ENCODE measurements around the gene MED27. TPM values are rescaled to one million over a fixed set of nuclear protein-coding genes. Genes with fewer than 3 reads are reported as not detected.

The MED27 gene
- total and polyA plus RNA-seq, 2 of the 13 experiments (the other 11 are each of a cell fraction or from before 2014, with no cell fraction given): 16.9 to 19.0 TPM

DNA sequence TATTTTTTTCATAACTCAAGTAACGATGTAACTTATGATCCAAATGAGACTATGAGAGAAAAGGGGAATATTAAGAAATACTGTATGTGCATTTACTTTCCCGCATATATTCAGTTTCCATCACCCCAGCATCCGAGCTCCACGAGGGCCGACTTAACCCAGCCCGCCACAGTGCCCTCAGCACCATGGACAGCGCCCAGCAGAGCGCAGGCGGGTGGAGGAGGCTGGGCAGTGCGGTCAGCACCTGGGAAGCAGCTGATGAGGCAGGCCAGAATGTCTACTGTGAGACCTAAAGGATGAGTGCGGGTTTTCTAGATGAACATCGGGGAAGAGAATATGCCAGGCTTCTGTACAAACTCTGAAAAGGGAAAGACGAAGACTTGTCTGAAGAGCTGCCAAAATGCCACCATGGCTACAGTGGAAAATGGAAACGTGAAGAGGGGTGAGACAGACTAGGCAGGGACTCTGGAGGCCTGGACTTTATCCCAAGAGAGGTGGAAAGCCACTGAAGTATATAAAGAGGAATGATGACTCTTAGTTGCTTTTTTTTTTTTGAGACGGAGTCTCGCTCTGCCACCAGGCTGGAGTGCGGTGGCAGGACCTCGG, 34.5 kb upstream of the MED27 start (continued):
- peak; percentile 86; the same call in 1 of the 2 replicates for TF ChIP-seq NFATC3 (CRISPR knock-in tag; IDR thresholded peaks at IDR 0.05)
- TF ChIP-seq, protein P1, sequence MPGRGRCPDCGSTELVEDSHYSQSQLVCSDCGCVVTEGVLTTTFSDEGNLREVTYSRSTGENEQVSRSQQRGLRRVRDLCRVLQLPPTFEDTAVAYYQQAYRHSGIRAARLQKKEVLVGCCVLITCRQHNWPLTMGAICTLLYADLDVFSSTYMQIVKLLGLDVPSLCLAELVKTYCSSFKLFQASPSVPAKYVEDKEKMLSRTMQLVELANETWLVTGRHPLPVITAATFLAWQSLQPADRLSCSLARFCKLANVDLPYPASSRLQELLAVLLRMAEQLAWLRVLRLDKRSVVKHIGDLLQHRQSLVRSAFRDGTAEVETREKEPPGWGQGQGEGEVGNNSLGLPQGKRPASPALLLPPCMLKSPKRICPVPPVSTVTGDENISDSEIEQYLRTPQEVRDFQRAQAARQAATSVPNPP (CRISPR knock-in tag; IDR thresholded peaks at IDR 0.05): no peak
- peak; percentile 56; the same call in 1 of the 2 replicates for TF ChIP-seq KLF13 (CRISPR knock-in tag; IDR thresholded peaks at IDR 0.05)
- peak; percentile 99 for TF ChIP-seq ZNF792 (CRISPR knock-in tag; IDR thresholded peaks at IDR 0.05)
- peak; percentile 89 for TF ChIP-seq ZNF768 (CRISPR knock-in tag; IDR thresholded peaks at IDR 0.05)
- peak; percentile 91; the same call in 1 of the 2 replicates for TF ChIP-seq ZNF614 (CRISPR knock-in tag; IDR thresholded peaks at IDR 0.05; ENCODE audit: borderline replicate concordance)
- peak; percentile 93; the same call in 1 of the 2 replicates for TF ChIP-seq GPN1 (CRISPR knock-in tag; IDR thresholded peaks at IDR 0.05; ENCODE audit: borderline replicate concordance)
- TF ChIP-seq, protein P2, sequence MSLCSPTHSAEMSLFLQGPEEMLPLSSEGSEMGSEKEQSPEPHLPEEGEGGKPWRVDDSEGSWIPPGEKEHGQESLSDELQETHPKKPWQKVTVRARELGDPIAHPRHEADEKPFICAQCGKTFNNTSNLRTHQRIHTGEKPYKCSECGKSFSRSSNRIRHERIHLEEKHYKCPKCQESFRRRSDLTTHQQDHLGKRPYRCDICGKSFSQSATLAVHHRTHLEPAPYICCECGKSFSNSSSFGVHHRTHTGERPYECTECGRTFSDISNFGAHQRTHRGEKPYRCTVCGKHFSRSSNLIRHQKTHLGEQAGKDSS (CRISPR knock-in tag; IDR thresholded peaks at IDR 0.05; ENCODE audit: borderline replicate concordance, low read depth): peak; percentile 92; the same call in 1 of the 2 replicates
- peak; percentile 84 for TF ChIP-seq CCDC6 (CRISPR knock-in tag; IDR thresholded peaks at IDR 0.05)
- TF ChIP-seq, protein P3, sequence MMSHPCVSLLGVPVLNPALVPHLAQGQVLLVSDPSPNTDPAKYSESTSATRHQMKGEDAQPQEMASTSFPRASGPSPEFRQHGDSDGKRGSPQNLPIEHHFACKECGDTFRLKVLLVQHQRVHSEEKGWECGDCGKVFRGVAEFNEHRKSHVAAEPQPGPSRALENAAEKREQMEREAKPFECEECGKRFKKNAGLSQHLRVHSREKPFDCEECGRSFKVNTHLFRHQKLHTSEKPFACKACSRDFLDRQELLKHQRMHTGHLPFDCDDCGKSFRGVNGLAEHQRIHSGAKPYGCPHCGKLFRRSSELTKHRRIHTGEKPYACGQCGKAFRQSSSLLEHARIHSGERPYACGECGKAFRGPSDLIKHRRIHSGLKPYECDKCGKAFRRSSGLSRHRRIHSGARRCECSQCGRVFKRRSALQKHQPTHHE (CRISPR knock-in tag; IDR thresholded peaks at IDR 0.05; ENCODE audit: borderline replicate concordance): peak; percentile 79; the same call in 1 of the 2 replicates
- TF ChIP-seq KLF6 (CRISPR knock-in tag; IDR thresholded peaks at IDR 0.05): peak; percentile 100
- no peak for TF ChIP-seq HNRNPK (IDR thresholded peaks at IDR 0.05; ENCODE audit: low read depth, low read length, poor library complexity, severe bottlenecking)
- TF ChIP-seq ISL2 (CRISPR knock-in tag; IDR thresholded peaks at IDR 0.05): peak; percentile 75
- TF ChIP-seq, protein P4, sequence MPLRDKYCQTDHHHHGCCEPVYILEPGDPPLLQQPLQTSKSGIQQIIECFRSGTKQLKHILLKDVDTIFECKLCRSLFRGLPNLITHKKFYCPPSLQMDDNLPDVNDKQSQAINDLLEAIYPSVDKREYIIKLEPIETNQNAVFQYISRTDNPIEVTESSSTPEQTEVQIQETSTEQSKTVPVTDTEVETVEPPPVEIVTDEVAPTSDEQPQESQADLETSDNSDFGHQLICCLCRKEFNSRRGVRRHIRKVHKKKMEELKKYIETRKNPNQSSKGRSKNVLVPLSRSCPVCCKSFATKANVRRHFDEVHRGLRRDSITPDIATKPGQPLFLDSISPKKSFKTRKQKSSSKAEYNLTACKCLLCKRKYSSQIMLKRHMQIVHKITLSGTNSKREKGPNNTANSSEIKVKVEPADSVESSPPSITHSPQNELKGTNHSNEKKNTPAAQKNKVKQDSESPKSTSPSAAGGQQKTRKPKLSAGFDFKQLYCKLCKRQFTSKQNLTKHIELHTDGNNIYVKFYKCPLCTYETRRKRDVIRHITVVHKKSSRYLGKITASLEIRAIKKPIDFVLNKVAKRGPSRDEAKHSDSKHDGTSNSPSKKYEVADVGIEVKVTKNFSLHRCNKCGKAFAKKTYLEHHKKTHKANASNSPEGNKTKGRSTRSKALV (CRISPR knock-in tag; IDR thresholded peaks at IDR 0.05): peak; percentile 92
- peak; percentile 89 for TF ChIP-seq NRL (CRISPR knock-in tag; IDR thresholded peaks at IDR 0.05; ENCODE audit: borderline replicate concordance)
- TF ChIP-seq POGZ (CRISPR knock-in tag; IDR thresholded peaks at IDR 0.05): no peak
- TF ChIP-seq ZNF333 (CRISPR knock-in tag; IDR thresholded peaks at IDR 0.05; ENCODE audit: borderline replicate concordance): peak; percentile 95; the same call in 1 of the 2 replicates
- peak; percentile 93; the same call in 1 of the 2 replicates for TF ChIP-seq ZNF234 (CRISPR knock-in tag; conservative IDR thresholded peaks at IDR 0.05)
- TF ChIP-seq, protein P5, sequence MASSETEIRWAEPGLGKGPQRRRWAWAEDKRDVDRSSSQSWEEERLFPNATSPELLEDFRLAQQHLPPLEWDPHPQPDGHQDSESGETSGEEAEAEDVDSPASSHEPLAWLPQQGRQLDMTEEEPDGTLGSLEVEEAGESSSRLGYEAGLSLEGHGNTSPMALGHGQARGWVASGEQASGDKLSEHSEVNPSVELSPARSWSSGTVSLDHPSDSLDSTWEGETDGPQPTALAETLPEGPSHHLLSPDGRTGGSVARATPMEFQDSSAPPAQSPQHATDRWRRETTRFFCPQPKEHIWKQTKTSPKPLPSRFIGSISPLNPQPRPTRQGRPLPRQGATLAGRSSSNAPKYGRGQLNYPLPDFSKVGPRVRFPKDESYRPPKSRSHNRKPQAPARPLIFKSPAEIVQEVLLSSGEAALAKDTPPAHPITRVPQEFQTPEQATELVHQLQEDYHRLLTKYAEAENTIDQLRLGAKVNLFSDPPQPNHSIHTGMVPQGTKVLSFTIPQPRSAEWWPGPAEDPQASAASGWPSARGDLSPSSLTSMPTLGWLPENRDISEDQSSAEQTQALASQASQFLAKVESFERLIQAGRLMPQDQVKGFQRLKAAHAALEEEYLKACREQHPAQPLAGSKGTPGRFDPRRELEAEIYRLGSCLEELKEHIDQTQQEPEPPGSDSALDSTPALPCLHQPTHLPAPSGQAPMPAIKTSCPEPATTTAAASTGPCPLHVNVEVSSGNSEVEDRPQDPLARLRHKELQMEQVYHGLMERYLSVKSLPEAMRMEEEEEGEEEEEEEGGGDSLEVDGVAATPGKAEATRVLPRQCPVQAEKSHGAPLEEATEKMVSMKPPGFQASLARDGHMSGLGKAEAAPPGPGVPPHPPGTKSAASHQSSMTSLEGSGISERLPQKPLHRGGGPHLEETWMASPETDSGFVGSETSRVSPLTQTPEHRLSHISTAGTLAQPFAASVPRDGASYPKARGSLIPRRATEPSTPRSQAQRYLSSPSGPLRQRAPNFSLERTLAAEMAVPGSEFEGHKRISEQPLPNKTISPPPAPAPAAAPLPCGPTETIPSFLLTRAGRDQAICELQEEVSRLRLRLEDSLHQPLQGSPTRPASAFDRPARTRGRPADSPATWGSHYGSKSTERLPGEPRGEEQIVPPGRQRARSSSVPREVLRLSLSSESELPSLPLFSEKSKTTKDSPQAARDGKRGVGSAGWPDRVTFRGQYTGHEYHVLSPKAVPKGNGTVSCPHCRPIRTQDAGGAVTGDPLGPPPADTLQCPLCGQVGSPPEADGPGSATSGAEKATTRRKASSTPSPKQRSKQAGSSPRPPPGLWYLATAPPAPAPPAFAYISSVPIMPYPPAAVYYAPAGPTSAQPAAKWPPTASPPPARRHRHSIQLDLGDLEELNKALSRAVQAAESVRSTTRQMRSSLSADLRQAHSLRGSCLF (CRISPR knock-in tag; IDR thresholded peaks at IDR 0.05; ENCODE audit: borderline replicate concordance): 0 out of 2 replicates have a peak, but pooled peaks have one; percentile 87
